Ishikawa (cell line): ENCODE measurements around the gene CCT3.

Experiments used
- CEBPB ChIP-seq: IDR thresholded peaks from 2 replicates; pipeline ENCODE4 v1.6.1; 2012
- CREB1 ChIP-seq: IDR thresholded peaks from 2 replicates; pipeline ENCODE4 v1.6.1; 2012; ENCODE audit warnings: low read depth
- EGR1 ChIP-seq: IDR thresholded peaks from 2 replicates; pipeline ENCODE4 v1.6.1; 2012
- EP300 ChIP-seq: IDR thresholded peaks from 2 replicates; pipeline ENCODE4 v1.6.1; 2012; ENCODE audit warnings: borderline replicate concordance
- FOXM1 ChIP-seq: IDR thresholded peaks from 2 replicates; pipeline ENCODE4 v1.6.1; 2012; ENCODE audit warnings: low read depth, borderline replicate concordance
- MAX ChIP-seq: IDR thresholded peaks from 2 replicates; pipeline ENCODE4 v1.6.1; 2012
- NFIC ChIP-seq: IDR thresholded peaks from 2 replicates; pipeline ENCODE4 v1.6.1; 2012
- RAD21 ChIP-seq: IDR thresholded peaks from 2 replicates; pipeline ENCODE4 v1.6.1; 2012; ENCODE audit warnings: low read depth
- REST ChIP-seq: IDR thresholded peaks from 2 replicates; pipeline ENCODE4 v1.6.1; 2012; ENCODE audit warnings: low read depth, mild to moderate bottlenecking
- TAF1 ChIP-seq: IDR thresholded peaks from 2 replicates; pipeline ENCODE4 v1.6.1; 2012; ENCODE audit warnings: low read depth, mild to moderate bottlenecking
- TCF12 ChIP-seq: IDR thresholded peaks from 2 replicates; pipeline ENCODE4 v1.6.1; 2012; ENCODE audit warnings: low read depth
- TEAD4 ChIP-seq: IDR thresholded peaks from 2 replicates; pipeline ENCODE4 v1.6.1; 2012
- USF1 ChIP-seq: IDR thresholded peaks from 2 replicates; pipeline ENCODE4 v1.6.1; 2012
- YY1 ChIP-seq: IDR thresholded peaks from 2 replicates; pipeline ENCODE4 v1.6.1; 2012; ENCODE audit warnings: low read depth
- ZBTB7A ChIP-seq: IDR thresholded peaks from 2 replicates; pipeline ENCODE4 v1.6.1; 2012; ENCODE audit warnings: low read depth

The CCT3 gene

GRCh38 chr1:156376146-156376545, 38.1 kb upstream of the CCT3 start:
- peak; percentile 75 for TF ChIP-seq CEBPB
- no peak for TF ChIP-seq CREB1

GRCh38 chr1:156373546-156373945, 35.5 kb upstream of the CCT3 start:
- TF ChIP-seq NFIC (no peak), REST (no peak), MAX (no peak), TEAD4 (no peak), RAD21 (no peak), EP300 (no peak), USF1 (no peak), YY1 (no peak), TCF12 (no peak)

GRCh38 chr1:156372876-156373275, 34.8 kb upstream of the CCT3 start:
- no peak for TF ChIP-seq EP300

GRCh38 chr1:156372265-156372586, 34.1 kb upstream of the CCT3 start:
- TF ChIP-seq TEAD4 (no peak), YY1 (no peak), EGR1 (no peak), REST (no peak), FOXM1 (no peak)

GRCh38 chr1:156371553-156372264, 33.6 kb upstream of the CCT3 start:
- peak; percentile 73 for TF ChIP-seq USF1
- no peak for TF ChIP-seq REST

- TF ChIP-seq TAF1 (no peak), TCF12 (no peak), ZBTB7A (peak; percentile 61; the same call in 1 of the 2 replicates), USF1 (no peak)
Observed at GRCh38 chr1:156368889-156369684, 31.0 kb upstream of the CCT3 start, which contains the start of gene RHBG. TSS of gene RHBG (plus strand) at chr1:156369211. CDS start at chr1:156369250, 39 bp downstream.
